KG1 (cell line): ENCODE data around the gene DTX1.

ENCODE experiments used
- DNase-seq: peaks from one replicate; lab custom pipeline; 2025; lab: John Stamatoyannopoulos, UW

The DTX1 gene

GRCh38 chr12:113094738-113095137 is 38.2 kb downstream of the DTX1 start:
- DNase-seq = no peak

GRCh38 chr12:113095405-113095804 is 38.9 kb downstream of the DTX1 start:
- no peak for DNase-seq

- DNase-seq = no peak
Measured at GRCh38 chr12:113096675-113097461, 40.3 kb downstream of the DTX1 start.

- DNase-seq = no peak
Measured at GRCh38 chr12:113097716-113098440, 41.3 kb downstream of the DTX1 start.

- DNase-seq = no peak
Measured at GRCh38 chr12:113098441-113099028, 42.0 kb downstream of the DTX1 start.

GRCh38 chr12:113099364-113099763 is 42.8 kb downstream of the DTX1 start:
- no peak for DNase-seq

- DNase-seq = no peak
Measured at GRCh38 chr12:113099764-113100163, 43.2 kb downstream of the DTX1 start.

- no peak for DNase-seq
Measured at GRCh38 chr12:113101751-113102150, 45.2 kb downstream of the DTX1 start.

GRCh38 chr12:113102811-113103210 is 46.3 kb downstream of the DTX1 start:
- DNase-seq = no peak

GRCh38 chr12:113103756-113104450 is 47.4 kb downstream of the DTX1 start:
- no peak for DNase-seq

GRCh38 chr12:113104953-113105510 is 48.5 kb downstream of the DTX1 start:
- no peak for DNase-seq

GRCh38 chr12:113105606-113106271 is 49.2 kb downstream of the DTX1 start:
- DNase-seq = no peak

- no peak for DNase-seq
Measured at GRCh38 chr12:113106361-113106760, 49.8 kb downstream of the DTX1 start.

- no peak for DNase-seq
Measured at GRCh38 chr12:113108308-113108707, 51.8 kb downstream of the DTX1 start.

GRCh38 chr12:113109360-113109759 is 52.8 kb downstream of the DTX1 start:
- DNase-seq = no peak

GRCh38 chr12:113109872-113110599 is 53.5 kb downstream of the DTX1 start:
- DNase-seq = no peak

- no peak for DNase-seq
Measured at GRCh38 chr12:113111247-113111646, 54.7 kb downstream of the DTX1 start.

- no peak for DNase-seq
Measured at GRCh38 chr12:113112043-113112899, 55.7 kb downstream of the DTX1 start.

- DNase-seq = no peak
Measured at GRCh38 chr12:113113397-113113796, 56.9 kb downstream of the DTX1 start.
